SK-N-MC (cell line): ENCODE measurements around the gene AIPL1.

Source experiments
- EZH2 ChIP-seq: fragments of 200-600 bp; sonication (generic); IDR thresholded peaks from one replicate; pipeline ENCODE4 v1.6.1; 2017; ENCODE audit warnings: antibody characterized with exemption
- FOXP2 ChIP-seq: optimal IDR thresholded peaks from 2 replicates; pipeline ENCODE3; 2011; ENCODE audit warnings: mild to moderate bottlenecking, moderate library complexity; ENCODE audit not compliant: insufficient read depth; ENCODE audit errors: extremely low read length, control extremely low read depth
- POLR2AphosphoS5 ChIP-seq: IDR thresholded peaks from 2 replicates; pipeline ENCODE4 v1.6.1; 2012; ENCODE audit warnings: mild to moderate bottlenecking, low read depth, low read length, borderline replicate concordance

DNA sequence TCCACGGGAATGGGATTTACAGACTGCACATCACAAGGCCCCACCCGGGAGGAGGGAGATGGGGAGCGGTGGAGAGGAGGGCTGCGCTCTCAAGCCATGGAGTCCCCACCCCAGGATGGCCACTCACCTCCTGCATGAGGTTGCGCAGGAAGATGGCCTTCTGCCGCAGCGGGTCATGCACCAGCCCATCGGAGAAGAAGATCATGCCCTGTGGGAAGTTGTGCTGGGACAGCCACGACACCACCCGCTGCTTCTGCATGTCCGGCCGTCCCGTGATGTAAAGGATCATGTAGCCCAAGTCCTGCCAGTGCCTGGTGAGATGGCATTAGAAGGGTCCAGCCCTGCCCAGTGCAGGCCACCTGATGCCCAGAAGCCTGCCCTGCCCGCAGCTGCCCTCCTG lies 26.3 kb upstream of the AIPL1 start:
- TF ChIP-seq EZH2 (no peak), POLR2AphosphoS5 (no peak), FOXP2 (no peak)
